Esophagus muscularis mucosa (tissue), 3 donors: Measurements from ENCODE around the gene BBX.

ENCODE experiments used
- POLR2A ChIP-seq: fragments of 450-650 bp; IDR thresholded peaks from one replicate; pipeline ENCODE4 v1.6.1; 2017; ENCODE audit warnings: antibody characterized with exemption, moderate library complexity, mild to moderate bottlenecking, low read depth
- TF ChIP-seq, protein P1 (sequence below), 3 experiments: fragments of 200-600 bp in 2 of 3; fragments of 450-650 bp in 1 of 3; sonication (generic) in 2 of 3; IDR thresholded peaks; one replicate each; pipeline ENCODE4 v1.5.1; 2017 to 2019; ENCODE audit warnings: antibody characterized with exemption in 3 of 3, mild to moderate bottlenecking in 2 of 3, moderate library complexity in 1 of 3

DNA sequence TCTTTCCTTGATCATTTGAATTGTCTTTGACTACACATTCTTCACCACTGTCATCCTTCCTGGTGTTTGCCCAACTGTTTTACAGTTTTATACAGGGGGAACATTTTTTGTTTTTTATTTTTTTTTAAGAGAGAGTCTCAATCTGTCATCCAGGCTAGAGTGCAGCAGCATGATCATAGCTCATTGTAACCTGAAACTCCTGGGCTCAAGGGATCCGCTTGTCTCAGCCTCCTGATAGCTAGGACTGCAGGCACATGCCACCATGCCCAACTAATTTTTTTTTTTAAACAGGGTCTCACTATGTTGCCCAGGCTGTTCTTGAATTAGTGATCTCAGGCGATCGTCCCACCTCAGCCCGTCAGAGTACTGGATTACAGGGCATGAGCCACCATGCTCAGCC, 222.6 kb downstream of the BBX start:
- TF ChIP-seq, protein P1, sequence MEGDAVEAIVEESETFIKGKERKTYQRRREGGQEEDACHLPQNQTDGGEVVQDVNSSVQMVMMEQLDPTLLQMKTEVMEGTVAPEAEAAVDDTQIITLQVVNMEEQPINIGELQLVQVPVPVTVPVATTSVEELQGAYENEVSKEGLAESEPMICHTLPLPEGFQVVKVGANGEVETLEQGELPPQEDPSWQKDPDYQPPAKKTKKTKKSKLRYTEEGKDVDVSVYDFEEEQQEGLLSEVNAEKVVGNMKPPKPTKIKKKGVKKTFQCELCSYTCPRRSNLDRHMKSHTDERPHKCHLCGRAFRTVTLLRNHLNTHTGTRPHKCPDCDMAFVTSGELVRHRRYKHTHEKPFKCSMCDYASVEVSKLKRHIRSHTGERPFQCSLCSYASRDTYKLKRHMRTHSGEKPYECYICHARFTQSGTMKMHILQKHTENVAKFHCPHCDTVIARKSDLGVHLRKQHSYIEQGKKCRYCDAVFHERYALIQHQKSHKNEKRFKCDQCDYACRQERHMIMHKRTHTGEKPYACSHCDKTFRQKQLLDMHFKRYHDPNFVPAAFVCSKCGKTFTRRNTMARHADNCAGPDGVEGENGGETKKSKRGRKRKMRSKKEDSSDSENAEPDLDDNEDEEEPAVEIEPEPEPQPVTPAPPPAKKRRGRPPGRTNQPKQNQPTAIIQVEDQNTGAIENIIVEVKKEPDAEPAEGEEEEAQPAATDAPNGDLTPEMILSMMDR (IDR thresholded peaks at IDR 0.05): no peak
- no peak for TF ChIP-seq POLR2A
